MM.1S (cell line): ENCODE measurements around the gene PCDH1.

Experiments
- CTCF ChIP-seq: fragments of 300-600 bp; sonication (generic); IDR thresholded peaks from 2 replicates; pipeline ENCODE4 v1.5.1; 2016; ENCODE audit warnings: antibody characterized with exemption, low read length, mixed read lengths
- EZH2 ChIP-seq: fragments of 300-600 bp; sonication (generic); optimal IDR thresholded peaks from 2 replicates; pipeline ENCODE3; 2017; ENCODE audit warnings: low read depth, mild to moderate bottlenecking, antibody characterized with exemption, low read length, mixed read lengths

- no peak for TF ChIP-seq CTCF
- no peak for TF ChIP-seq EZH2
Measured at GRCh38 chr5:141862936-141863543, 15.2 kb downstream of the PCDH1 start.
